Measurements from ENCODE around the gene C2CD3.
"Not testable (repeated sequence)": the region's sequence is repeated elsewhere in the genome, so short reads cannot be mapped to it uniquely, and the experiment has no call there.

Gene C2CD3

DNA sequence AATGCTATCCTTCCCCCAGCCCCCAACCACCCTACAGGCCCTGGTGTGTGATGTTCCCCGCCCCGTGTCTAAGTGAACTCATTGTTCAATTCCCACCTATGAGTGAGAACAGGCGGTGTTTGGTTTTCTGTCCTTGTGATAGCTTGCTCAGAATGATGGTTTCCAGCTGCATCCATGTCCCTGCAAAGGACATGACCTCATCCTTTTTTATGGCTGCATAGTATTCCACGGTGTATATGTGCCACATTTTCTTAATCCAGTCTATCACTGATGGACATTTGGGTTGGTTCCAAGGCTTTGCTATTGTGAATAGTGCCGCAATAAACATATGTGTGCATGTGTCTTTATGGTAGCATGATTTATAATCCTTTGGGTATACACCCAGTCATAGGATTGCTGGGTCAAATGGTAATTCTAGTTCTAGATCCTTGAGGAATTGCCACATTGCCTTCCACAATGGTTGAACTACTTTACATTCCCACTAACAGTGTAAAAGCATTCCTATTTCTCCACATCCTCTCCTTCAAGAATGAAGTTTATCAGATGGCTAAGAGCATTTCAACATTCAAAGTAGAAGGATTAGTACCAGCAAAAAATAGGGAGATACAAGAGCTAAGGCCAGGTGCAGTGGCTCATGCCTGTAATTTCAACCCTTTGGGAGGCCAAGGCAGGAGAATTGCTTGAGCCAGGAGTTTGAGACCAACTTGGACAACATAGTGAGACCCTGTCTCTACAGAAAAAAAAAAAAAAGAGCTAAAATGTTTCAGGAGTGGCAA lies 50.4 kb downstream of the C2CD3 start:
- DNase-seq (ENCODE audit: extremely low read depth in 1 of 2, low read depth in 1 of 2) = not testable (repeated sequence)

GRCh38 chr11:74116719-74117118 lies 54.1 kb downstream of the C2CD3 start:
- no peak for DNase-seq (ENCODE audit: extremely low read depth in 1 of 2, low read depth in 1 of 2)

DNA sequence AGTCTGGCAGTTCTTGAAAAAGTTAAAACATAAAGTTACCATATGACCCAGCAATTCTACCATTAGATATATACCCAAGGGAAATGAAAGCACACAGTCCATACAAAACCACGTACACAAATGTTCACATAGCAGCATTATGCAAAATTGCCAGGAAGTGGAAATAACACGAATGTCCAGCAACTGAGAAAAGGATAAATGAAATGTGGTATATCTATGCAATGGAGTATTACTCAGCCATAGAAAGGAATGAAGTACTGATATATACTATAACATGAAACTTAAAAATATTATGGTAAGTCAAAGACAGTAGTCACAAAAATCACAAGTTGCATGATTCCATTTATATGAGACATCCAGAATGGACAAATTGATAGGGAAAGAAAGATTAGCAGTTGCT lies 57.9 kb downstream of the C2CD3 start:
- DNase-seq (ENCODE audit: extremely low read depth in 1 of 2, low read depth in 1 of 2) = no peak

DNA sequence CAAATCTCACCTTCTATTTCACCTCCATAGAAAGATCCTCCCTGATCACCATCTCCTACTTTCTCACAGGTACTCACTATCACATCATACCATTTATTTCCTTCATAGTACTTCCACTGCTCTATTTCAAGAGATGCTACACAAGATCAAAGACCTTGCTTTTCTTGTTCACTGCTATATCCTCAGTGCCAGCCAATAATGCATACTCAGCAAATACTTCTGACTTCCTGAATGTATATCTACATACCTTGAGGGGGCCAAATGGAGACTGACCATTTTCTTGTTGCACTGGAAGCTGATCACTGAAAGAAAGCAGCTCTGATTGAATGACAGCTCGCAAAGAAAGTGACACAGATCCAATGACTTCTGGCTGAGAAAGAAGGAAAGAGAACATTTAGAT lies 64.7 kb downstream of the C2CD3 start:
- no peak for DNase-seq (ENCODE audit: extremely low read depth in 1 of 2, low read depth in 1 of 2)

DNA sequence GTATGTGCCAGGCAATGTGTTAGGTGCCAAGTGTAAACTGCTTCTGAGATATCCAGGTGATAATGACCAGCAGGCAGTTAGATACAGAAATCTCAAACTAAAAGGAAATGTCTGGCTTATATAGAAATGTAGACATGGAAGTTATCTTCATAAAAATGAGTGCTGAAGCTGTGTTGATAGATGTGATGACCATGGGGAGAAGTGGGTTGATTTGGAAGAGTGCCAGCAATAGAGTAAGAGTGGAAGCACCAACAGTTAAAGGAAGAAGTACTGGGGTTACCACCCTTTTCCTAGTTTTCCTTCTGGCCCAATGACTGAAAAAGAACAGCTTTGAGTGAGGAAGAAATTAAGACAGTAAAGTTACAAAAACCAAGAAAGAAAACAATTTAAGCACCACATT lies 68.5 kb downstream of the C2CD3 start:
- no peak for DNase-seq (ENCODE audit: extremely low read depth in 1 of 2, low read depth in 1 of 2)

- DNase-seq (ENCODE audit: extremely low read depth in 1 of 2, low read depth in 1 of 2) = no peak
These were observed 70.1 kb downstream of the C2CD3 start for GRCh38 chr11:74100735-74101134.

DNA sequence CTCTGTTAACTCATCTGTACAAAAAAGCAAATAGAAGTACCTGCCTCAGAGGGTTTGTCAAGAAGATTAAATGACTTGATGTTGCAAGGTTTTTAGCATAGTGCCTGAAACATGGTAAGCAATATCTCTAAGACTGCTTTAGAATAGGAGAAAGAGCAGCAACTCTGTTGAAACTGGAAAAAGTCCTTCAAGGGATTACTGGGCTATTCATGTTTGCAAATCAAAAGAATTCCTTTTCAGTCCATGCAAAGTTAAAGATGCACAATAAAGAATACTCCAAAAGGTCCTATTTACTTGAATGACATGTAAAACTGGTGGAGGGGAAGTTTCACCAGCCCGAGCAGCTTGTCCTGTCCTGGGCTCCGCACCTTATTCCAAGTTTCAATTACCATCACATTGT lies 70.6 kb downstream of the C2CD3 start:
- no peak for DNase-seq (ENCODE audit: extremely low read depth in 1 of 2, low read depth in 1 of 2)

- no peak for DNase-seq (ENCODE audit: extremely low read depth in 1 of 2, low read depth in 1 of 2)
These were observed 73.0 kb downstream of the C2CD3 start for GRCh38 chr11:74097686-74098237.

DNA sequence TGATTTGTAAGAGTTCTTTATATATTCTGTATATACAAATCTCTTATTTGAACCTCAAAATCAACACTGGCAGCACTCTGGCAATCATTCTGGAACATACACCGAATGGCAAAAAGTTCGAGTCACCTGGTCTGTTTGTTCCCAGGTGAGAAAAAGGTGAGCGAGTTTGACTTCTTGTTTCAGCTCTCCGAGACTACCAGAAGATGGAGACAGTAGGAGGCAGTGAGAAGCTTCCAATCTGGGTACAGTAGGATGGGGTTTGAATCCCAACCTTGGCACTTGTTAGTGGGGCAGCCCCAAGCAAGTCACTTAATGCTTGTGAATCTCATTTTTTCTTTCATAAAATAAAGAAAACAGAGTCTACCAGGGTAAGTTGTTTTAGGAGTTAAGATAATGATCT lies 76.4 kb downstream of the C2CD3 start:
- DNase-seq (ENCODE audit: extremely low read depth in 1 of 2, low read depth in 1 of 2) = no peak

DNA sequence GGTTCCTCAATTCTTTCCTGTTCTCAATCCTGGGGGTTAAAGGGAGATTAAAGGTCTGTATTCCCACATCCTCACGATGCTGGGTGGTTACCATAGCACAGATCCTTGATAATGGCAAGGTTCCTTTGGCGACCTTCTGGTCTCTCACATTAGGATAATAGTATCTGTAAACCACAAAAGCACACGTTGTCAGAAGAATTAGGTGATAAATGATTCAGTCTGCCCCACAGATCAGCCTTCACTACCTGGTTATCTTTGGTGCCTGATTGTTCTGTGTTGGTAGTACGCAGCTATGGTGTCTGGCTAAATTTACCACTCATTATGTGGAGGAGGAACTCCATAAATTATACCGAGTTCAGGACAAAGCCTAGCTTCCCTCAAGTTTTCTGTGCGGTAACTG lies 78.4 kb downstream of the C2CD3 start:
- DNase-seq (ENCODE audit: extremely low read depth in 1 of 2, low read depth in 1 of 2) = no peak

DNA sequence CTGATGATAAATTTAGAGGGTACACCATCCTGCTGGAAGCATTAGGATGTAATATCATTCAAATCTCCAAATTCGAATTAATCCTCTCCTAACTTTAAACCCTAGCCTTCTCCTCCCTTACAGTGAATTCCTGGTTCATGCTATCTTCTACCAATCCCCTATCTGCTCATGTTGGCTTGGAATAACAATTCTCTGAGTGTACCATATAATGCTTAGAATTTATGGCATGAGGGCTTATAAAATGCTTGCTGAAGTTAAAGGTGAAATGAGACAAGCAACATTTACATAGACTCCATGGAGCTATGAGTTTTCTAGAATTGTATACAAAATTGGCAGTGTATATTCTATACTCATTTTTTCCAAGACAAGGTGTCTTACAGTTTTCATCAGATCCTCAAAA lies 79.3 kb downstream of the C2CD3 start:
- DNase-seq (ENCODE audit: extremely low read depth in 1 of 2, low read depth in 1 of 2) = no peak

DNA sequence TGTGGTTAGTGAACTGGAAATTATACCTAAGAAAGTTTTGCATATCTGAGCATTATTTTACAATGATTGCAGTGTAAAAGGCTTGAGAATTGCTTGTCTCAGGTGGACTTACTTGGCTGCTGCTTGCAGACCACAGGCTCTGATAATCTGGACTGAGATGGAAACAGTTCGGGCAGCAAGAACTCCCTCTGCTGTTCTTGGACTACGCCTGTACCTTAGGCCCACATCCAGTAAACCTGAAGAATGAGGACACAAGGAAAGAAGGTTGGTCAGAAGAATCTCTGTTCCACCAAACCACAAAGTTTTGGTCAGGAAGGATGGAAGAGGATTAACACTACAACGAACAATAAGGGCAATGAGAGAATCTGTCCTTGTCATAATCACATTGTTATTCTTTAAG lies 80.1 kb downstream of the C2CD3 start:
- DNase-seq (ENCODE audit: extremely low read depth in 1 of 2, low read depth in 1 of 2) = no peak

- DNase-seq (ENCODE audit: extremely low read depth in 1 of 2, low read depth in 1 of 2) = no peak
These were observed 84.4 kb downstream of the C2CD3 start for GRCh38 chr11:74086242-74086884.

DNA sequence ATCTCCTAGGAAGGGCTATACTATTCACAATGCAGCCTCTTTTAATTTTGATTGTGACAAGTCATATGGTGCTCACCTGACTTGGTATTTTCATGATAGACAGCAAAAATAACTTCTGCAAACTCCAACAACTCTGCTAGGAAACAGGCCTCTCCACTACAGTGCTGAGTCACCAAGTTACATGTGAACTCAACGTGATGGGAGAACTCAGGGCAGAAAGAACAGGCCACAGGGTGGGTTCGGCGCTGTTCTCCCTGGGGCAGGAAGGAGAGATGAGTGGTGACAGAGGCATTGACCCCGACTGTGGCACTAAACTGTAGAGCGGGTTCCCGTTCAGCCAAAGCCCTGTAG lies 85.3 kb downstream of the C2CD3 start:
- DNase-seq (ENCODE audit: extremely low read depth in 1 of 2, low read depth in 1 of 2) = no peak

DNA sequence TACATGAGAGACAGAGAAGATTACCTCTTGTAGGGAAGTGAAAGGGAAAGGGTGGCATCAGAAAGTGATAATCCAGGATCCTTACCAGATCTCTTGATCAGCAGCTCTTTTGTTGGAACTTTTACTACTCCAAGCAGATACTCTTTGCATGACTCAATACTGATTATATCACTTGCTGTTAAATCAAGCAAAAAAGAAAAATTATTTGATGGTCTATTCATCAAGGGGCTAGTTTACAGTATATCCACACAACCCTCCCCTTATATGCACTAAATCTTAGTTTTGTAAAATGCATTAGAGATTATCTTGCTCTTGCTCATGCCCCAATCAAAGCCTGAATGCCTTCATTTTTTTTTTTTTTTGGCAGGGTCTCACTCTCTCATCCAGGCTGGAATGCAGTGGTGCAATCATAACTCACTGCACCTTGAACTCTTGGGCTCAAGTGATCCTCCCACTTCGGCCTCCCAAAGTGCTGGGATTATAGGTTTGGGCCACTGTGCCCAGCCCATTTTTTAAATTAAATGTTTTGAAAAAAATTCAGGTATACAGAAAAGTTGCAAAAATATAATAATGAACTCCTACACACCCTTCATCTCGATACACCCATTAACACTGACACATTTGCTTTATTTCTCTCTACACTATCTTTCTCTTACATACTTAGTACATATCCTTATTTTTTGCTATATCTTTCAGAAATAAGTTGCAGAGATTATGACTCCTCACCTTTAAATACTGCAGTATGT lies 85.8 kb downstream of the C2CD3 start:
- DNase-seq (ENCODE audit: extremely low read depth in 1 of 2, low read depth in 1 of 2) = no peak

- not testable (repeated sequence) for DNase-seq (ENCODE audit: extremely low read depth in 1 of 2, low read depth in 1 of 2)
These were observed 86.9 kb downstream of the C2CD3 start for GRCh38 chr11:74083927-74084326.

DNA sequence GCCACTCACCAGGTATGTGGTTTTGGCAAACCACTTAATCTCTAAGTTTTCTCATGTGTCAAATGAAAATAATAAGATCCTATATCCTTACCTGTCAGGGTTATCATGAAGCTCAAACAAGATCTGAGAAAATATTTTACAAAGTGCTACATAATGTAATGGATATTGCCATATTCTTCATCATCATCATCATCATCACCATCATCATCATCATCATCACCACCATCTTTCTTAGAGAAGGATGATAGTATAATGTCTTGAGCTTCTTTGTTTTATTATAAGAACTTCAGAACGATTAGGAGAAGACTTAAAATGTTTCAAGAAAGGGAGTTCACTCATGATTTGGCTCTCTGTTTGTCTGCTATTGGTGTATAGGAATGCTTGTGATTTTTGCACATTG lies 89.4 kb downstream of the C2CD3 start:
- no peak for DNase-seq (ENCODE audit: extremely low read depth in 1 of 2, low read depth in 1 of 2)

DNA sequence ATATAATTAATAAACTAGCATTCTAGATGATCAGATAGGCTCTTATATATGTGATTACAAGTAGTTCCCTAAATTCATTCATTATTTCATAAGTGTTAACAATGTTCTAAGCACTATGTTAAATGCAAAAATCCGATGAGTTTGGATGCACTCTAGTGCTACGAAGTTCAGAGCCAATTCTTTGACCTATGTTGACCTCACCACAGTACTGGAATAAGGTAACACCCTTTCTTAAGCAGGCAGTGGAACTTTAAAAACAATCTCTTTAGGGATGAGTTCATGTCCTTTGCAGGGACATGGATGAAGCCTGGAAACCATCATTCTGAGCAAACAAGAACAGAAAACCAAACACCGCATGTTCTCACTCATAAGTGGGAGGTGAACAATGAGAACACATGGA lies 93.6 kb downstream of the C2CD3 start:
- DNase-seq (ENCODE audit: extremely low read depth in 1 of 2, low read depth in 1 of 2) = no peak

- no peak for DNase-seq (ENCODE audit: extremely low read depth in 1 of 2, low read depth in 1 of 2)
These were observed 98.1 kb downstream of the C2CD3 start for GRCh38 chr11:74072721-74073120.

DNA sequence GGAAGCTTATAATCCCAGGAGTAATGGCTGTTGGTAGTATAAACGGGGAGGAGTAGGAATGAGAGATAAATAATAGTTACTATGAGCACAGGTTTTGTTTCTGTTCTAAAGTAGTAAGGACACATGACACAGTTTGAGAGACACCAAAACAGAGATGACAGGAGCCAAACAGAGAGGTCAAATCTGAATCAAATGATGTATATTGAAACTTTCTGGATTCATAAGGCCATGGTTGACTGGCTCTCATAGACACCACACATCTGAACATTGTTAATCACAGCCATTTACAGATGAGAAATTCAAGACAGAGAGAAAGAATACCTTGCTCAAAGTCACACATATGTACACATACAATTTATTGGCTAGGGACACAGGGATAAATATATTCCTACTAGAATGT lies 98.5 kb downstream of the C2CD3 start:
- DNase-seq (ENCODE audit: extremely low read depth in 1 of 2, low read depth in 1 of 2) = no peak

- no peak for DNase-seq (ENCODE audit: extremely low read depth in 1 of 2, low read depth in 1 of 2)
These were observed 99.9 kb downstream of the C2CD3 start for GRCh38 chr11:74070723-74071492.

Data from activated CD8-positive, alpha-beta memory T cell treated with anti-CD3 and anti-CD28 coated beads for 1 hour (primary cell).